H1 (cell line): ENCODE data around the gene KLHL29. TPM values are rescaled to one million over a fixed set of nuclear protein-coding genes. Genes with fewer than 3 reads are reported as not detected.

Experiments
- CTCF ChIA-PET: fragments of 300-600 bp; sonication (Branson Sonifier 250); formaldehyde crosslinking; loops from one replicate; lab custom pipeline; 2021; ENCODE audit not compliant: partially characterized antibody; lab: Charles Lee
- POLR2A ChIA-PET: fragments of 300-600 bp; sonication (Branson Sonifier 250); formaldehyde crosslinking; loops from one replicate; lab custom pipeline; 2021; ENCODE audit warnings: inconsistent platforms; ENCODE audit not compliant: partially characterized antibody; lab: Charles Lee
- DNase-seq, 2 experiments: peaks; one replicate each; pipeline versions ENCODE4 v3.0.0 to v3.0.0-alpha.2; 2010 to 2022; ENCODE audit warnings: low spot score in 2 of 2, low read depth in 1 of 2, mixed read lengths in 1 of 2
- FAIRE-seq: peaks from 2 replicates; lab custom pipeline; 2011; peaks lifted over from hg19 to GRCh38; lab: Jason Lieb, UNC
- H2AFZ ChIP-seq: 2 replicates; pipeline ENCODE4 v1.8.1; 2012; ENCODE audit warnings: low read length, inconsistent platforms
- H2AK5ac ChIP-seq: 2 replicates; pipeline ENCODE4 v1.6.1; 2013; ENCODE audit warnings: low read depth, low read length
- H2BK120ac ChIP-seq: replicated peaks from 2 replicates; pipeline ENCODE3; 2013; ENCODE audit warnings: low read depth, low read length, inconsistent platforms
- H2BK12ac ChIP-seq: 2 replicates; pipeline ENCODE4 v1.6.1; 2013; ENCODE audit warnings: low read depth, low read length
- H2BK15ac ChIP-seq: 2 replicates; pipeline ENCODE4 v1.6.1; 2013; ENCODE audit warnings: low read length
- H2BK20ac ChIP-seq: 2 replicates; pipeline ENCODE4 v1.6.1; 2013; ENCODE audit warnings: low read length
- H2BK5ac ChIP-seq: 2 replicates; pipeline ENCODE4 v1.6.1; 2013; ENCODE audit warnings: low read depth, low read length
- H3K14ac ChIP-seq: 2 replicates; pipeline ENCODE4 v1.6.1; 2013; ENCODE audit warnings: inconsistent platforms; ENCODE audit not compliant: insufficient read length
- H3K18ac ChIP-seq: 2 replicates; pipeline ENCODE4 v1.6.1; 2013; ENCODE audit warnings: low read length; ENCODE audit errors: extremely low read depth
- H3K23ac ChIP-seq: 2 replicates; pipeline ENCODE4 v1.6.1; 2013; ENCODE audit warnings: inconsistent platforms; ENCODE audit not compliant: insufficient read length
- H3K23me2 ChIP-seq: 2 replicates; pipeline ENCODE4 v1.6.1; 2013; ENCODE audit warnings: low read depth, low read length
- H3K27ac ChIP-seq: 2 replicates; pipeline ENCODE4 v1.6.1; 2011; ENCODE audit warnings: low read depth, low read length, inconsistent platforms
- H3K27me3 ChIP-seq, 4 experiments: replicated peaks in 1 of 4; 1 replicate in 1 of 4; 2 replicates in 3 of 4; pipeline versions ENCODE4 v1.6.1 to v1.8.1; 2011 to 2013; ENCODE audit warnings: low read length in 3 of 4, mild to moderate bottlenecking in 3 of 4, inconsistent platforms in 2 of 4, mixed read lengths in 2 of 4, moderate library complexity in 1 of 4; ENCODE audit not compliant: control insufficient read depth in 3 of 4, insufficient read depth in 3 of 4; ENCODE audit errors: extremely low read depth in 1 of 4
- H3K36me3 ChIP-seq, 4 experiments: 2 replicates each; pipeline versions ENCODE4 v1.6.1 to v1.8.1; 2011 to 2013; ENCODE audit warnings: mild to moderate bottlenecking in 4 of 4, low read length in 3 of 4, moderate library complexity in 2 of 4, control low read depth in 1 of 4, inconsistent platforms in 1 of 4; ENCODE audit not compliant: insufficient read depth in 4 of 4, control insufficient read depth in 2 of 4
- H3K4ac ChIP-seq: replicated peaks from 2 replicates; pipeline ENCODE3; 2013; ENCODE audit warnings: low read length, low read depth, mixed read lengths, inconsistent platforms; ENCODE audit not compliant: insufficient read length
- H3K4me1 ChIP-seq, 4 experiments: replicated peaks in 1 of 4; 1 replicate in 1 of 4; 2 replicates in 3 of 4; pipeline versions ENCODE4 v1.6.1 to v1.8.1; 2011 to 2013; ENCODE audit warnings: low read length in 3 of 4, inconsistent platforms in 2 of 4, mixed read lengths in 1 of 4; ENCODE audit not compliant: insufficient read depth in 4 of 4, control insufficient read depth in 3 of 4
- H3K4me2 ChIP-seq, 2 experiments: 2 replicates each; pipeline versions ENCODE4 v1.6.1 to v1.8.1; 2011 to 2013; ENCODE audit warnings: low read depth in 2 of 2, low read length in 2 of 2, control low read depth in 1 of 2, inconsistent platforms in 1 of 2, mild to moderate bottlenecking in 1 of 2; ENCODE audit not compliant: insufficient read depth in 1 of 2
- H3K4me3 ChIP-seq, 4 experiments: fragments of 200-600, 300-600 bp in 1 of 4; sonication (generic), shearing (Covaris generic), sonication (Bioruptor Twin) in 1 of 4; 2 replicates each; pipeline versions ENCODE4 v1.5.1 to v1.8.1; 2011 to 2016; ENCODE audit warnings: low read length in 4 of 4, low read depth in 3 of 4, control low read depth in 2 of 4, inconsistent platforms in 2 of 4, mild to moderate bottlenecking in 2 of 4, mixed read lengths in 1 of 4, moderate library complexity in 1 of 4; ENCODE audit not compliant: insufficient read depth in 2 of 4; ENCODE audit errors: extremely low read depth in 1 of 4
- H3K56ac ChIP-seq: replicated peaks from 2 replicates; pipeline ENCODE3; 2013; ENCODE audit warnings: low read depth, mild to moderate bottlenecking, mixed read lengths, low read length, inconsistent platforms; ENCODE audit not compliant: insufficient read length
- H3K79me1 ChIP-seq: 2 replicates; pipeline ENCODE4 v1.6.1; 2013; ENCODE audit warnings: low read depth, low read length, control low read depth
- H3K79me2 ChIP-seq, 2 experiments: 2 replicates each; pipeline versions ENCODE4 v1.6.1 to v1.8.1; 2012 to 2013; ENCODE audit warnings: low read length in 2 of 2, mild to moderate bottlenecking in 2 of 2, inconsistent platforms in 1 of 2; ENCODE audit not compliant: insufficient read depth in 2 of 2, control insufficient read depth in 1 of 2
- H3K9ac ChIP-seq, 4 experiments: replicated peaks in 1 of 4; 1 replicate in 1 of 4; 2 replicates in 3 of 4; pipeline versions ENCODE4 v1.6.1 to v1.8.1; 2011 to 2013; ENCODE audit warnings: low read depth in 3 of 4, low read length in 3 of 4, control low read depth in 2 of 4, mild to moderate bottlenecking in 2 of 4, moderate library complexity in 2 of 4, inconsistent platforms in 1 of 4; ENCODE audit errors: extremely low read depth in 1 of 4
- H3K9me3 ChIP-seq, 2 experiments: 2 replicates each; pipeline versions ENCODE4 v1.6.1 to v1.8.1; 2012 to 2013; ENCODE audit warnings: mild to moderate bottlenecking in 2 of 2, moderate library complexity in 2 of 2, control low read depth in 1 of 2, inconsistent platforms in 1 of 2, low read depth in 1 of 2, low read length in 1 of 2, mixed read lengths in 1 of 2; ENCODE audit not compliant: insufficient read depth in 2 of 2
- H4K20me1 ChIP-seq, 2 experiments: replicated peaks in 1 of 2; 2 replicates each; pipeline versions ENCODE3 to v1.8.1; 2011 to 2013; ENCODE audit warnings: inconsistent platforms in 2 of 2, low read length in 2 of 2, mild to moderate bottlenecking in 1 of 2; ENCODE audit not compliant: insufficient read depth in 2 of 2, control insufficient read depth in 1 of 2
- H4K5ac ChIP-seq: 2 replicates; pipeline ENCODE4 v1.6.1; 2013; ENCODE audit warnings: low read length, low read depth, mixed read lengths, inconsistent platforms; ENCODE audit not compliant: insufficient read length
- H4K8ac ChIP-seq: 2 replicates; pipeline ENCODE4 v1.8.0; 2013; ENCODE audit warnings: mild to moderate bottlenecking, moderate library complexity, low read length, inconsistent platforms; ENCODE audit not compliant: insufficient read depth; ENCODE audit errors: extremely low read depth
- H4K91ac ChIP-seq: replicated peaks from 2 replicates; pipeline ENCODE3; 2013; ENCODE audit warnings: low read length, mixed read lengths, inconsistent platforms; ENCODE audit not compliant: insufficient read length
- CBX5 ChIP-seq: fragments of 300-800, 300-1000 bp; sonication (generic); IDR thresholded peaks from 2 replicates; pipeline ENCODE4 v1.7.1; 2016; ENCODE audit warnings: antibody characterized with exemption, low read length, low read depth
- GABPA ChIP-seq: IDR thresholded peaks from 2 replicates; pipeline ENCODE4 v1.6.1; 2011; ENCODE audit warnings: mild to moderate bottlenecking, low read length, moderate library complexity, borderline replicate concordance; ENCODE audit not compliant: insufficient read depth
- NANOG ChIP-seq: IDR thresholded peaks from 2 replicates; pipeline ENCODE4 v1.6.1; 2011; ENCODE audit warnings: low read length, low read depth, mild to moderate bottlenecking, inconsistent platforms; ENCODE audit not compliant: insufficient read depth, poor library complexity, severe bottlenecking
- NRF1 ChIP-seq: IDR thresholded peaks from 2 replicates; pipeline ENCODE4 v1.6.1; 2011; ENCODE audit warnings: mild to moderate bottlenecking, low read depth, low read length, improper control_type of control experiment
- POLR2A ChIP-seq, 2 experiments: IDR thresholded peaks; 1 replicate in 1 of 2; 2 replicates in 1 of 2; pipeline ENCODE4 v1.6.1; 2011; ENCODE audit warnings: low read depth in 2 of 2, low read length in 2 of 2, mild to moderate bottlenecking in 2 of 2; ENCODE audit errors: control extremely low read depth in 1 of 2
- POLR2AphosphoS5 ChIP-seq: IDR thresholded peaks from 2 replicates; pipeline ENCODE4 v1.6.1; 2011; ENCODE audit warnings: low read depth, low read length
- RFX5 ChIP-seq: IDR thresholded peaks from 2 replicates; pipeline ENCODE4 v1.6.1; 2011; ENCODE audit warnings: low read depth, low read length, improper control_type of control experiment, borderline replicate concordance
- SUZ12 ChIP-seq: fragments of 200-600 bp; sonication (generic); IDR thresholded peaks from 2 replicates; pipeline ENCODE4 v1.6.1; 2012; ENCODE audit warnings: mild to moderate bottlenecking, inconsistent platforms, low read length, moderate library complexity, mixed read lengths
- TAF1 ChIP-seq: IDR thresholded peaks from 2 replicates; pipeline ENCODE4 v1.6.1; 2011; ENCODE audit warnings: mild to moderate bottlenecking, low read depth, low read length
- WGBS, 2 experiments: shearing (Covaris generic) in 1 of 2; methylation state at CpG; one replicate each; pipeline versions ENCODE4 v1.1.6 to v1.1.7; 2013 to 2015; ENCODE audit warnings: low lambda C conversion rate in 2 of 2, mixed read lengths in 2 of 2, inconsistent platforms in 1 of 2, low coverage in 1 of 2, missing lambda C conversion rate in 1 of 2; ENCODE audit not compliant: insufficient replicate concordance in 2 of 2, insufficient coverage in 1 of 2, insufficient read length in 1 of 2; ENCODE audit errors: extremely low coverage in 1 of 2, missing lambda C conversion rate in 1 of 2; 5-methylcytosine and 5-hydroxymethylcytosine counted together
- polyA plus RNA-seq, 7 experiments: library from polyadenylated mRNA; depleted of rRNA in 3 of 7; stranded (reverse) in 5 of 7; unstranded in 2 of 7; fragments of >200 nt in 5 of 7; fragments of 200-250 nt in 2 of 7; gene quantifications; 1 replicate in 5 of 7; 2 replicates in 1 of 7; 4 replicates in 1 of 7; pipeline versions ENCODE4 v1.2.1 to v1.2.3, GENCODE V29; 2011 to 2013; ENCODE audit warnings: missing spikeins in 2 of 7, mixed read lengths in 2 of 7
- total RNA-seq: library from RNA; stranded (reverse); fragmentation: NEBNext Ultra II Directional; extraction: Animal tissue kit (Norgen Biotek cat#: 25700); gene quantifications from 2 replicates; pipeline ENCODE4 v1.2.1, GENCODE V29; 2021
- TF ChIP-seq, protein P1 (sequence below), 3 experiments: IDR thresholded peaks; 1 replicate in 2 of 3; 2 replicates in 1 of 3; pipeline versions ENCODE4 v1.5.1 to v1.6.1; 2011; ENCODE audit warnings: low read length in 3 of 3, mild to moderate bottlenecking in 3 of 3, inconsistent platforms in 2 of 3, low read depth in 1 of 3, moderate library complexity in 1 of 3; ENCODE audit not compliant: insufficient read depth in 1 of 3; ENCODE audit errors: control extremely low read depth in 1 of 3
- TF ChIP-seq, protein P2 (sequence below): IDR thresholded peaks from 2 replicates; pipeline ENCODE4 v1.6.1; 2011; ENCODE audit warnings: low read length, improper control_type of control experiment

KLHL29 gene
- total and polyA plus RNA-seq, 2 of the 8 experiments (the other 6 are each of a cell fraction or from before 2014, with no cell fraction given): 1.1 to 4.7 TPM

DNA sequence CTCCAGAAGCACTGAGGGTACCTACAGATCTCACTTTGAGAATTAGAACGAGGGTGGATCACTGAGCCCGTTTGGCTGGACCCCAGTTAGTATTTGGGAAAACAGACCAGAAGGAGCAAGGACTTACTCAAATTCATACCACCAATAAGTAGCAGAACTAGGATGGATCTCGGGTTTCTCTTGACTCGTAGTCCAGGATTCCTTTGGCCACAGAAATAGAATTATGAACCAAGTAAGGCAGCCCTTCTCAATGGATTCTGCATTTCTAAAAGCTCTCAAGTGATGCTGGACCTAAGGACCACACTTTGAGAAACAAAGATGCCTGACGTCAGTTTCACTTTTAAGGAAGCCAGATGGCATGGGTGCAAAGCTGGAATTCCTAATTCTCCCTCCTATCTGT lies 153.0 kb downstream of the KLHL29 start:
- Histone ChIP-seq H4K8ac (no peak overlapping the region), H3K79me2 (no peaks in the 10 kb centered on the region), H2BK12ac (no peak overlapping the region), H3K27me3 (no peaks in the 10 kb centered on the region), H3K4ac (no peak overlapping the region), H3K27ac (no peak overlapping the region), H3K56ac (no peak overlapping the region), H2AFZ (no peak overlapping the region), H4K5ac (no peak overlapping the region), H3K9me3 (no peaks in the 10 kb centered on the region), H3K23me2 (no peaks in the 10 kb centered on the region), H3K14ac (no peak overlapping the region), H3K23ac (no peak overlapping the region), H3K18ac (no peak overlapping the region), H3K36me3 (no peaks in the 10 kb centered on the region), H2BK20ac (no peak overlapping the region), H2BK120ac (no peak overlapping the region), H2BK15ac (no peak overlapping the region), H3K79me1 (no peaks in the 10 kb centered on the region), H2BK5ac (no peak overlapping the region), H4K20me1 (no peaks in the 10 kb centered on the region), H3K4me2 (no peak overlapping the region), H2AK5ac (no peak overlapping the region), H4K91ac (no peak overlapping the region), H3K9ac (no peak overlapping the region), H3K4me3 (no peak overlapping the region), H3K4me1 (peaks cover 3 to 12% (median 6%) of the 10 kb centered on the region in 4 experiments)
- 86% methylated on average over 5 of the region's 5 CpGs; no CpG with 5 or more reads in 1 of the 2 experiments for WGBS, 2 experiments
- ChIA-PET POLR2A (no interaction called here), CTCF (interaction anchor here (0.8 to 1.3 kb wide), 6 partner anchors 9 to 88 kb away, joined by 3 read pairs; no protein-coding TSS in a partner anchor)
- FAIRE-seq: no peak
- DNase-seq: no peak
- TF ChIP-seq SUZ12 (no peak), NANOG (no peak), NRF1 (no peak), TAF1 (no peak), CBX5 (no peak), RFX5 (no peak), GABPA (no peak), POLR2AphosphoS5 (no peak), POLR2A (IDR thresholded peaks at IDR 0.05; ENCODE audit: control extremely low read depth in 1 of 2, low read depth in 2 of 2, low read length in 2 of 2) (no peak)
- TF ChIP-seq, protein P1, sequence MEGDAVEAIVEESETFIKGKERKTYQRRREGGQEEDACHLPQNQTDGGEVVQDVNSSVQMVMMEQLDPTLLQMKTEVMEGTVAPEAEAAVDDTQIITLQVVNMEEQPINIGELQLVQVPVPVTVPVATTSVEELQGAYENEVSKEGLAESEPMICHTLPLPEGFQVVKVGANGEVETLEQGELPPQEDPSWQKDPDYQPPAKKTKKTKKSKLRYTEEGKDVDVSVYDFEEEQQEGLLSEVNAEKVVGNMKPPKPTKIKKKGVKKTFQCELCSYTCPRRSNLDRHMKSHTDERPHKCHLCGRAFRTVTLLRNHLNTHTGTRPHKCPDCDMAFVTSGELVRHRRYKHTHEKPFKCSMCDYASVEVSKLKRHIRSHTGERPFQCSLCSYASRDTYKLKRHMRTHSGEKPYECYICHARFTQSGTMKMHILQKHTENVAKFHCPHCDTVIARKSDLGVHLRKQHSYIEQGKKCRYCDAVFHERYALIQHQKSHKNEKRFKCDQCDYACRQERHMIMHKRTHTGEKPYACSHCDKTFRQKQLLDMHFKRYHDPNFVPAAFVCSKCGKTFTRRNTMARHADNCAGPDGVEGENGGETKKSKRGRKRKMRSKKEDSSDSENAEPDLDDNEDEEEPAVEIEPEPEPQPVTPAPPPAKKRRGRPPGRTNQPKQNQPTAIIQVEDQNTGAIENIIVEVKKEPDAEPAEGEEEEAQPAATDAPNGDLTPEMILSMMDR (IDR thresholded peaks at IDR 0.05; ENCODE audit: control extremely low read depth in 1 of 3, insufficient read depth in 1 of 3, low read depth in 1 of 3, low read length in 3 of 3): no peak
- TF ChIP-seq, protein P2, sequence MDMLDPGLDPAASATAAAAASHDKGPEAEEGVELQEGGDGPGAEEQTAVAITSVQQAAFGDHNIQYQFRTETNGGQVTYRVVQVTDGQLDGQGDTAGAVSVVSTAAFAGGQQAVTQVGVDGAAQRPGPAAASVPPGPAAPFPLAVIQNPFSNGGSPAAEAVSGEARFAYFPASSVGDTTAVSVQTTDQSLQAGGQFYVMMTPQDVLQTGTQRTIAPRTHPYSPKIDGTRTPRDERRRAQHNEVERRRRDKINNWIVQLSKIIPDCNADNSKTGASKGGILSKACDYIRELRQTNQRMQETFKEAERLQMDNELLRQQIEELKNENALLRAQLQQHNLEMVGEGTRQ: no peak
